G401.6 (cell line): ENCODE results near the gene ADCY9.

Experiments
- FAIRE-seq: peaks from 2 replicates; lab custom pipeline; 2012; peaks lifted over from hg19 to GRCh38; lab: Jason Lieb, UNC

ADCY9 gene

GRCh38 chr16:4028144-4028543 lies 88.1 kb downstream of the ADCY9 start:
- FAIRE-seq: no peak

- FAIRE-seq: no peak
Measured at GRCh38 chr16:4026854-4027253, 89.4 kb downstream of the ADCY9 start.

GRCh38 chr16:4025428-4025827 lies 90.8 kb downstream of the ADCY9 start:
- FAIRE-seq: no peak

- FAIRE-seq: no peak
Measured at GRCh38 chr16:4021916-4022315, 94.3 kb downstream of the ADCY9 start.

GRCh38 chr16:4021070-4021779 lies 95.0 kb downstream of the ADCY9 start:
- no peak for FAIRE-seq

- no peak for FAIRE-seq
Measured at GRCh38 chr16:4019371-4019791, 96.9 kb downstream of the ADCY9 start.

- FAIRE-seq: no peak
Measured at GRCh38 chr16:4018391-4018790, 97.9 kb downstream of the ADCY9 start.

- no peak for FAIRE-seq
Measured at GRCh38 chr16:4017807-4018206, 98.4 kb downstream of the ADCY9 start.

GRCh38 chr16:4016658-4017057 lies 99.6 kb downstream of the ADCY9 start:
- no peak for FAIRE-seq

- FAIRE-seq: no peak
Measured at GRCh38 chr16:4016005-4016352, 100.3 kb downstream of the ADCY9 start.

GRCh38 chr16:4015275-4016004 lies 100.8 kb downstream of the ADCY9 start:
- FAIRE-seq: no peak

GRCh38 chr16:4011940-4012629 lies 104.2 kb downstream of the ADCY9 start:
- no peak for FAIRE-seq

- no peak for FAIRE-seq
Measured at GRCh38 chr16:4011225-4011939, 104.9 kb downstream of the ADCY9 start.

GRCh38 chr16:4010225-4011158 lies 105.8 kb downstream of the ADCY9 start:
- no peak for FAIRE-seq

GRCh38 chr16:4009177-4009576 lies 107.1 kb downstream of the ADCY9 start:
- FAIRE-seq: no peak

- FAIRE-seq: no peak
Measured at GRCh38 chr16:4008116-4008515, 108.1 kb downstream of the ADCY9 start.

- FAIRE-seq: no peak
Measured at GRCh38 chr16:4006397-4006999, 109.7 kb downstream of the ADCY9 start.

- no peak for FAIRE-seq
Measured at GRCh38 chr16:4005731-4006130, 110.5 kb downstream of the ADCY9 start.

GRCh38 chr16:4005281-4005680 lies 111.0 kb downstream of the ADCY9 start:
- no peak for FAIRE-seq

- FAIRE-seq: no peak
Measured at GRCh38 chr16:4004206-4004605, 112.0 kb downstream of the ADCY9 start.

- FAIRE-seq: no peak
Measured at GRCh38 chr16:4003576-4003975, 112.7 kb downstream of the ADCY9 start.
